Measurements from ENCODE around the gene TRAF3IP3.

Gene TRAF3IP3

GRCh38 chr1:209708297-209708696, 47.6 kb upstream of the TRAF3IP3 start:
- TF ChIP-seq EZH2 (optimal IDR thresholded peaks at IDR 0.05; ENCODE audit: low read depth, low read length) (no peak), CTCF (IDR thresholded peaks at IDR 0.05; ENCODE audit: low read length) (no peak)
- Histone ChIP-seq H3F3A (ENCODE audit: insufficient read depth, low read length) (no peaks in the 10 kb centered on the region), H3K9me3 (replicated peaks; ENCODE audit: insufficient read depth, low read length) (no peaks in the 10 kb centered on the region), H3K27me3 (replicated peaks; ENCODE audit: insufficient read depth, low read length) (no peaks in the 10 kb centered on the region), H3K4me2 (ENCODE audit: low read depth, low read length) (no peak overlapping the region), H3K79me2 (ENCODE audit: low read length) (no peaks in the 10 kb centered on the region), H3K9ac (ENCODE audit: low read length) (no peak overlapping the region), H3K27ac (ENCODE audit: low read length) (no peak overlapping the region), H3K9me2 (replicated peaks; ENCODE audit: insufficient read depth, low read length) (no peaks in the 10 kb centered on the region), H3K4me3 (ENCODE audit: low read length) (no peak overlapping the region), H4K20me1 (ENCODE audit: insufficient read depth, low read length) (no peaks in the 10 kb centered on the region), H3K4me1 (ENCODE audit: low read length) (peaks cover 15% of the 10 kb centered on the region; the same call in 1 of the 2 replicates), H2AFZ (ENCODE audit: low read length) (no peak overlapping the region), H3K36me3 (replicated peaks; ENCODE audit: insufficient read depth, low read length) (no peaks in the 10 kb centered on the region)
- no peak for DNase-seq

- Histone ChIP-seq H2AFZ (ENCODE audit: low read length) (no peak overlapping the region), H3K27ac (ENCODE audit: low read length) (no peak overlapping the region), H3F3A (ENCODE audit: insufficient read depth, low read length) (no peaks in the 10 kb centered on the region), H3K9ac (ENCODE audit: low read length) (no peak overlapping the region), H3K27me3 (replicated peaks; ENCODE audit: insufficient read depth, low read length) (no peaks in the 10 kb centered on the region), H3K4me1 (ENCODE audit: low read length) (0 out of 2 replicates have a peak, but pooled peaks cover 9% of the 10 kb centered on the region), H3K4me2 (ENCODE audit: low read depth, low read length) (peak overlapping the region; percentile 30; the same call in 1 of the 2 replicates), H3K79me2 (ENCODE audit: low read length) (no peaks in the 10 kb centered on the region), H3K9me3 (replicated peaks; ENCODE audit: insufficient read depth, low read length) (no peaks in the 10 kb centered on the region), H3K4me3 (ENCODE audit: low read length) (no peak overlapping the region), H4K20me1 (ENCODE audit: insufficient read depth, low read length) (no peaks in the 10 kb centered on the region), H3K36me3 (replicated peaks; ENCODE audit: insufficient read depth, low read length) (no peaks in the 10 kb centered on the region), H3K9me2 (replicated peaks; ENCODE audit: insufficient read depth, low read length) (no peaks in the 10 kb centered on the region)
- DNase-seq: peak; percentile 78
- no peak for TF ChIP-seq CTCF (IDR thresholded peaks at IDR 0.05; ENCODE audit: low read length)
- TF ChIP-seq EZH2 (optimal IDR thresholded peaks at IDR 0.05; ENCODE audit: low read depth, low read length): no peak
- no peak for TF ChIP-seq EZH2phosphoT487 (IDR thresholded peaks at IDR 0.05; ENCODE audit: low read length)
These were observed 45.8 kb upstream of the TRAF3IP3 start for GRCh38 chr1:209710093-209710492.

GRCh38 chr1:209710847-209711246, 45.0 kb upstream of the TRAF3IP3 start:
- Histone ChIP-seq H3K4me1 (ENCODE audit: low read length) (0 out of 2 replicates have a peak, but pooled peaks cover 9% of the 10 kb centered on the region), H3K4me2 (ENCODE audit: low read depth, low read length) (no peak overlapping the region), H3K27ac (ENCODE audit: low read length) (no peak overlapping the region), H4K20me1 (ENCODE audit: insufficient read depth, low read length) (no peaks in the 10 kb centered on the region), H3K9me2 (replicated peaks; ENCODE audit: insufficient read depth, low read length) (no peaks in the 10 kb centered on the region), H3K36me3 (replicated peaks; ENCODE audit: insufficient read depth, low read length) (no peaks in the 10 kb centered on the region), H3K27me3 (replicated peaks; ENCODE audit: insufficient read depth, low read length) (no peaks in the 10 kb centered on the region), H3F3A (ENCODE audit: insufficient read depth, low read length) (no peaks in the 10 kb centered on the region), H3K9ac (ENCODE audit: low read length) (no peak overlapping the region), H3K4me3 (ENCODE audit: low read length) (no peak overlapping the region), H3K79me2 (ENCODE audit: low read length) (no peaks in the 10 kb centered on the region), H2AFZ (ENCODE audit: low read length) (no peak overlapping the region), H3K9me3 (replicated peaks; ENCODE audit: insufficient read depth, low read length) (no peaks in the 10 kb centered on the region)
- no peak for TF ChIP-seq EZH2phosphoT487 (IDR thresholded peaks at IDR 0.05; ENCODE audit: low read length)
- no peak for TF ChIP-seq EZH2 (optimal IDR thresholded peaks at IDR 0.05; ENCODE audit: low read depth, low read length)
- TF ChIP-seq CTCF (IDR thresholded peaks at IDR 0.05; ENCODE audit: low read length): no peak
- no peak for DNase-seq
